HG03442 (cell line): ENCODE measurements around the gene CLIC5.

Source experiments
- ATAC-seq: cut with Tn5 transposase; IDR thresholded peaks from one replicate; pipeline ENCODE4 v1.9.1; 2021; ENCODE audit warnings: mild to moderate bottlenecking, moderate library complexity; ENCODE audit not compliant: unreplicated experiment

Gene CLIC5

DNA sequence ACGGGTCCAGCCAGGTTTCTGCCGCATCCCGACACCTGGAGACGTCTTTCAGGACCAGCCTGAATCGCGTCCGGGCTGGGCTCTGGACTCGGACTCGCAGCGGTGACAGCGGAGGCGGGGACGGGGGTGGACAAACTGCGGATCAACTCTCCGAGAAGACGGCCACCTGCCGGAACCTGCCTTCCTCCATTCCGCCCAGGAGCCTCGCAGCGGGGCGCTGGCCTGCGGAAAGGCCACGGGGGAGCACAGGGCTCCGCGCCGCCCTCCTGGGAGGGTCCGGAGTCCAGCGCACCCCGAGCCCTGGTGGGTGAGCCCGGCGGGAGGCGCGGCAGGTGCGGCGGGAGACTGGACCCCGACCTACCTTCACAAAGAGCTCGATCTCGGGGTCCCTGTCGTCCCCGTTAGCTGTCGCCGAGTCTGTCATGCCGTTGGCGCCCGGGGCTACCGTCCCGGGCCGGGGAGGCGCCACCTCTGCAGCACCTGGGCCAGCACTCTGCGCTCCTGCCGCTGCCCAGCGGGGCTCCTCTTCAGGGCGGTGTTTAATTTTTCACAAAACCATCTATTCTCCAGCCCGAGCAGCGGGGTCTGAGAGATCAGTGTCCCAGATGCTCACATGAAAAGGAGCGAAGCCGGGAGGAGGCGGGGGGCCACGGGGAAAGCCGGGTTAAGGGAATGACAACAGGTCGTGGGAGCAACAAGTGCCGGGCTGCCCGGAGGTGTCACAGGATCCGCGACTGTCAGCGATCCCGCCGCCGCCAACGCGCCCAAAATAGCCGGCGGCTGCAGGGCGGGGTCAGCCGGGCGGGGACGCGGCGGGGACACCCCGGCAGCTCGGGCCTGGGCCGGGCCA, at the start of gene CLIC5:
Gene CLIC5, minus strand, starts transcription at position 742 of the 850 bp plus-strand sequence. Its CDS starts 318 bp downstream, at position 424.
- ATAC-seq = no peak

DNA sequence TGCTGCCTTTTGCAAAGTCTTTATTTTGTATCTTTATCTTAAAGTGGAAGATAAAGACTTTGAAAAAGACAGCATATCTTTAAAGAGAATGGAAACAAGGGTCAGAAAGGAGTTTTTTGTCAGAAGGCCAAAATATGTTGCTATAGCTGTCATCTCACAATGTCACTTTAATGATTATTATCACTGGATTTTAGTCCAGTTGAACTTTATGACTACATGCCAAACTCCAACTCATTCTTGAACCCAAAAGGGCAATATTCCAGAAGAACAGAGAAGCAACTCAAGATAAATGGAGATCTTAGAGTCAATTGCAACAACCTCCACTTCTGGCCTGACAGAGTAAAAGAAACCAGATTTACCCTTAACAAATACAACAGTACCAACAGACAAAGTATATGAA, 47.3 kb upstream of the CLIC5 start:
- ATAC-seq = no peak

DNA sequence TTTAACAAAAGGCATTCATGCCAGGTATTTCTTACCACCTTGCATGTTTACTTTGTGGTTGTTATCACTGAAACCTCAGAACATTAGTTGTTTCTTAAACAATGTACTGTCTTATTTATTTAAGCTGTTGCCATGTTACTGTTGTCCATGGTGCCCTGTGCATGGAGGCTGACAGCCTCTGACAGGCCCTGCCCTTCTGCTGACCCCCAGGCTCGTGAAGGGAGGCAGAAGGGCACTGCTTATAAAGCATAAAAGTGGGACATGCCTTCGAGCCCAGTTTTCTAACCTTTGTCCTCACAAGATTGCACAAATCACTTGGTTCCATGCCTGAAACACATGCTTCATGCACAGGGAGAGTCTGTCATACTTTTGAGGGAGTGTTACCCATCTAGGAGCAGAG, 46.7 kb upstream of the CLIC5 start:
- ATAC-seq = no peak

DNA sequence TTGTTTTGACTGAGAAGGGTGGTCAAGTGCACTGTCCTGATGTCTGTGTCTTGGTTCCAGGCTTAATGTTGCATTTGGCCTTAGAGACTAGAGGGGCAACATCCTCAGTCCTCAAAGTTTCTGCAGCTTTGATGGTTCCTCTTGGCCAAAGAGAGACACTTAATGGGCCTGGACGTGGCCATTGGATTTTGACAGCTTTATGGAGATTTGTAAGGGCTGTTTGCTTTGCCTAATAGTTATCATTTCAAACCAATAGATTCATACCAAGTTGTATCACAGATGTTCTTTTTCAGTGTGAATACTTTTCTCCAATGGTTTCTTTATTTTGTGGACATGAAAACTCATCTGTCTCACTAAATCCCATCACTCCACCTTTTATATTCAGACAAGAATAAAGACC, 45.8 kb upstream of the CLIC5 start:
- ATAC-seq = no peak

DNA sequence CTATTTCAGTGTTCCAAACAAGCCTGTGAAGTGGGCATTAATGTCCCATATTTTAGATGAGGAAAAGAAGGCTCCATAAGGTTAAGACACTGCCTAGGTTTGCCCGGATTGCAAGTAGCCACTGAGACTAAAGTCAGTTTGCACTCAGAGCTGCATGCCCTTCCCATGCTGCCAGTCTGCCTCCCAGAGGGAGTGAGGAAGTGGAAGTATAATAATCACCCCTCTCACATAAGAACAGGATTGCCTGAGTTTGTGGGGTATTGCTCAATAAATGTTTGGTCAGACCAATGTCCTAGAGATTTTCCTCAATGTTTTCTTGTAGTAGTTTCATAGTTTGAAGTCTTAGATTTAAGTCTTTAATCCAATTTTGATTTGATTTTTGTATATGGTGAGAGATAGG, 43.9 kb upstream of the CLIC5 start:
- ATAC-seq = no peak

DNA sequence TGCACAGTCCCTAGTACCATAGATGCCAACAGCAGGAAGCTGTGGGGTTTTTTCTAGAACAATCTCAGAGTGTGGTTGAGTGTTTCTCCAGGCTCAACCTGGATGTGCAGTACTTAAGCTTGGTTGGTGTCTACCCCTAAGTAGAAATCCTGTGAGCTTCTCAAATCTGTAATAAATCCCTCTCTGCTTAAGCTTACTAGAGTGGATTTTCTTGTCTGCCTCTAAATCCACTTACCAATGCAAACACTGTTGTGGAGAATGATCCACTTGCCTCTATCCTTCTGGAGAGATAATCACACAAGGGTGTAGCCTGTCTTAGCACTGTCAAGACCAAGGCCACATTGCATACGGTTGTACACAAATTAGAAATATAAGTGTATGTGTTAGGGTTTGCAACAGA, 43.3 kb upstream of the CLIC5 start:
- ATAC-seq = no peak

DNA sequence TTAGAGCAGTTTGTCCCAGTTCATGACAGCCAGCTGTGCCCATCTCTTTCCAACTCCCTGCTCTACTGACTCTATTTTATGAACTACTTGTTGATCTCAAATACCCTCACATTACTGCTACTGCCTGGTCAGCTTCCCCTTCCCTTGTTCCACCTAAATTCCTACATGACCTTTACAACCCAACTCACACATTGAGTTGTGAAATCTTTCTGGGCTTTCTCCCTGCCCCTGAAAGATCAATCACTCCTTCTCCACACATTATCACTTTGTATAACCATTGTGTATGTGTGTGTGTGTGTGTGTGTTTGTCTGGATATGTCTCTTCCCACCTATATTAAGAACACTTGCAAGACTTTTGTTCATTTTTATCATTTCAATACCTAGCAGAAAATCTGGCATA, 42.1 kb upstream of the CLIC5 start:
- no peak for ATAC-seq

DNA sequence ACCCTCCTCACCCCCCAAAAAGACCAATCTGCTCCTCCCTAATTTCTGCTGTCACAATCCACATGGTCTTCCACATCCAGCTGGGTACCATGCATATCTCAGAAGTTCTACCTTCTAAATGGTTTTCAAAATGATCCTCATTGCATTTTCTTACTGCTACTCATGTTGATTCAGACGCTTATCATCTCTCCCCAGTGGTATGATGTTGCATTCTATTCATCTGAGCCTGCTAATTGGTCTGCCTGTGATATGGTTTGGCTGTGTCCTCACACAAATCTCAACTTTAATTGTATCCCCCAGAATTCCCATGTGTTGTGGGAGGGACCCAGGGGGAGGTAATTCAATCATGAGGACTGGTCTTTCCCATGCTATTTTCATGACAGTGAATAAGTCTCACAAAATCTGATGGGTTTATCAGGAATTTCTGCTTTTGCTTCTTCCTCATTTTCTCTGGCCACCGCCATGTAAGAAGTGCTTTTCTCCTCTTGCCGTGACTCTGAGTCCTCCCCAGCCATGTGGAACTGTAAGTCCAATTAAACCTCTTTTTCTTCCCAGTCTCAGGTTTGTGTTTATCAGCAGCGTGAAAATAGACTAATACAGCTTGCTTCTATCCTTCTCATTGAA, 41.4 kb upstream of the CLIC5 start:
- no peak for ATAC-seq

DNA sequence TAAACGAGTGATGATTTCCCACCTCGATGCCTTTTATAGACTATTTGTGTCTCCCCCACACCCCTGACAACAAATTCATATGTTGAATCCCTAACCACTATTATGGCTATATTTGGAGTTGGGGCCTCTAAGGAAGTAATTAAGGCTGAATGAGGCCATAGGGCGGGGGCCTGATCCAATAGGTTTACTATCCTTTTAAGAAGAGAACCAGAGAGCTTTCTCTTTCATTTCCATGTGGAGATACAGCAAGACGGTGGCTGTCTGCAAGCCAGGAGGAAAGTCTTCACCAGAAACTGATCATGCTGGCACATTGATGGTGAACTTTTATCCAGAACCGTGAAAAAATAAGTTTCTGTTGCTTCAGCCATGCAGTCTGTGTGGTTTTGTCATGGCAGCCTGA, 38.9 kb upstream of the CLIC5 start:
- ATAC-seq = no peak

DNA sequence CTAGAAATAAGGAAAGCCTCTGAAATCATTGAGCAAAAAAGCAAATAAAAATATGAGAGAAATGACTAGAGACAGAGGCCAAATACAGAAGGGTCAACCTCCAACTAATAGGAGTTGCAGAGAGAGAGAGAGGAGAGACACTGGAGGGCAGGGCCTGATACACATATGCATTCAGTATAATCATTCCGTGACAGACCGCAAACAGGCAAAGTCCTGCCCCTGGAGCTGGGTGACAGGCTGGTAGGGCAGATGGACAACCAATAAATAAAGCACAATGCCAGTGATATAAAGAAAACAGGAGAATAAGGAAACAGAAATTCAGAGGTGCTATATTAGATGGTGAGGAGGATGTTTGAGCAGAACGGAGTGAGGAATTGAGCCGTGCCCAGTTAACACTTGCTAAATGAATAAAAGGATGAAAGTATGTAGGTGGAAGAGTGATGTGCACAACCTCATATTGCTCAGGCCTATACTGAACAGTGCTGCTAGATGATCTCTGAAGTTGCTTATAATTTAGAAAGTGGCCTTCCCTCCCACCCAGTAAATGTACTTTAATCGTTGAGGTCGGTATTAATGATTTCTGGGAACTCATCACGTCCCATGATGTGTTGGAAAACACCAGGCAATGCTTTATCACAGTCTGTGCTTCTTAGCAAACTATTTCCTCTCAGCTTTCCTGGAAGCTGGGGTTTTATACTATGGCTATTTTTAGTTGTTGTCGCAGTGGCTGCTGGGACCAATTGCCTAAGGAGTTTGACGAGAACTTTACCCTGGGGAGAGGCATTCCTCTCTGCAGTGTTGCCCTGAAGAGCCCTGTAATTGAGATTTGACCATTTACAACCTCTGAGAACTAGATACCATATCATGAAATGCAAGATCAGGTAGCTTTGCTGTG, 37.6 kb upstream of the CLIC5 start:
- ATAC-seq = no peak

DNA sequence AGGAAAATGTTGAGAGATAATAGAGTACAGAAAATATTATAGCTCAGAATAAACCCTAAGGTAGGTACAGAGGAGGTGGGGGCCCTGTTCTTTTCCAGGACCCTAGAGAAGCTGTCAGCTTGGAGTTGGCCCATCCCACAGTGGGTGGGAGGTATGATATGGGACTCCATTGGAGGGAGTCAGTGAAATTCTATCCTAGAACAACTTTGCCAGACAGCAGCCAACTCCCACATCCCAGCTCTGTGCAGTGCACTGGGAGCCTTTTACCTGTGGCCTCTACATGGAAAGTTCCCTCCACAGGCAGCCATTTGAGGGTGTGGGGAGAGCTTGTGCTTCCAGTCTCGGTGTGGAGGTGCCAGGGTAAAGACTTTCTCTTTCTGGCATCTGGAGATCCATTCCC, 36.8 kb upstream of the CLIC5 start:
- no peak for ATAC-seq

DNA sequence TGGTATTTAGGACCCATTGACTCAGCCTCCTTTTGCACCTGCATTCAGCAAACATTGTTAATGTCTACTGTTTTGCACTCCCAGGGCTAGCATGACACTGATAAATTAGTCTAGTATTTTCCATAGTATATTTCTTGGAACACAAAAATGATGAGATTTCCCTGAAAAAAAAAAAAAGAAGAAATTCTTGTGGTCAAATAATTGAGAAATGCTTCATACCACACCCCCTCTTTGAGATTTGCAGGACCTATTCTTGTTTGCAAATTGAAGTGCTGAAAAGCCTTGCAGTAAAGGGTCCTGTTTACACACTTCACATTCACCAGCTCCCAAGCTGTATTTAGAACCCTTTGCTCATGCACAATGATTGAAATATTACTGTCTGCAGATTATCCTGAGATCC, 36.3 kb upstream of the CLIC5 start:
- no peak for ATAC-seq

DNA sequence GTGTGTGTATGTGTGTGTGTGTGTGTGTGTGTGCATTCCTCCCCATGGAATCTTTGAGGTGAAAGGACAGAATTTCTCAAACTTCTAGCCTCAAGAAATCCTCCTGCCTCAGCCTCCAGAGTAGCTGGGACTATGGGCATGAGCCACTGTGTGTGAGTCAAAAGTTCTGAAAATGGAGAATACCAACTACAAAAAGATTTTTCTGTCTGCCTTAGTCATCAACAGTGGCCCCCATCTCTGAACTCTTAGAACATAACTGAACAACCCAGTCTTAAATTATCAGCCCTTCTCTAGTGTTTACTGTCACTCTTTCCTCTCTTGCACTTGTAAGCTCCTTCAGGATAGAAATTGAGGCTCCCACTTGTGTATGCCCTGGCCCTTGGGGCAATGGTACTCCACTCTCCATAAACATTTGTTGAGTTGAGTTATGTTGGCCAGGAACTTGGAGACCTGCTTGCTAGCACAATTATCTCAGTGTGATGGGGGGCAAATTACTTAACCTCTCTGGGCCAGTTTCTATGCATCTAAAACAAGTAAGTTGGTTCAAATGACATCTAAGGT, 35.3 kb upstream of the CLIC5 start:
- no peak for ATAC-seq

DNA sequence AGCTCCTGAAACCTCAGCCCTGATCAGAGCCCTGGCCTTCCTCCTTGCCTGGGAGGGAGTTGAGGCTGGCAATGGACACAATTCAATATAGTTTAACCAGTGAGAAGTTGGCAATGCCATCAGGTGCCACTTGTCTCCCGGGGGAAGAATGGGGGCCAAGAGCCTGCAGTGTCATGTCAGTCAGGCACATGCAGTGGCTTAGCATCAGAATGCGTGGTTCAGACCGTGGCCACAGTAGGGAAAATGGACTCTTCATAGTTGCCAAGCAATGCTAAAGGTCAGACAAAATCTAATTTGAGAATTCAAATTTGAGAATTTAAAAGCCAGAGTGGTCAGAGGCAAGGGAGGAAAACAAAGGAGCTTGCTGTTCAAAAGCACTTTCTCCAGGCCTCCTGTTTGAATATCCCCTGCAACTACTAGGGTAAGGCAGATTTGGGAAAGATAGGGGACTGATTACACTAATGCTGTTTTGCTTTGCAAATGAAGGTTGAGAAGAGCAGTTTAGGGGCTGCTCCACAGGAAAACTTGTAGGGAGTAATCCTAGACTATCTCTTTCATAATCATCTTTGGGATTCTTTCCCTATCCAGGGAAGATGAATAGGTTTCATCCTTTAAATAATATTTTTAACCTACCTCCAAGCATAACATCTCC, 33.1 kb upstream of the CLIC5 start:
- no peak for ATAC-seq

DNA sequence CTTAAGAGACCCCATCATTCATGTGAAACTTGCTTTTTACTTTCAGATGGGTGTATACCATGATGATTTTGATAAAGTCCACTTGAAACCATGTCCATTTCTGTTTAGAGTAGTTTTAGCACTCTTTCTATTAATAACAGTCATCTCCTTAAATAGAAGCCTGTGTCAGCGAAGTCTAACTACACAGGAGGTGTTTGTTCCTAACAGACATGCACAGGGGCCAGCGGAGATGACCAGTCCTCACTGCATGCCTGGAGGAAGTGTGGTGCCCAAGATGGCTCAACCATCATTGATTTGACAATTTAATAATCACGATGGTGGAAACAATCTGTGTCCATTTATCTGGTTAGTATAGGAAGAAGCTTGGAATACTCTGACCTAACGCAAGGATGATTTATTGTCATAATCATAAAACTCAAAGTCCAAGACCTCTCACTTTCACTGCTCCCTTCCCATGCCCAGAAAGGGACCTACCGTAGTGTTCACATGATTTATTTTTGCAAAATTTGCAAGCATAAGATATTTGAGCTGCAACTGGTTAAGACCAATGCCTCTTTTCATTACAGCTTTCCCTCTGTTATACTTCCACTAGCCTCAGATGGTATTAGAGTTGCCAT, 31.0 kb upstream of the CLIC5 start:
- no peak for ATAC-seq

DNA sequence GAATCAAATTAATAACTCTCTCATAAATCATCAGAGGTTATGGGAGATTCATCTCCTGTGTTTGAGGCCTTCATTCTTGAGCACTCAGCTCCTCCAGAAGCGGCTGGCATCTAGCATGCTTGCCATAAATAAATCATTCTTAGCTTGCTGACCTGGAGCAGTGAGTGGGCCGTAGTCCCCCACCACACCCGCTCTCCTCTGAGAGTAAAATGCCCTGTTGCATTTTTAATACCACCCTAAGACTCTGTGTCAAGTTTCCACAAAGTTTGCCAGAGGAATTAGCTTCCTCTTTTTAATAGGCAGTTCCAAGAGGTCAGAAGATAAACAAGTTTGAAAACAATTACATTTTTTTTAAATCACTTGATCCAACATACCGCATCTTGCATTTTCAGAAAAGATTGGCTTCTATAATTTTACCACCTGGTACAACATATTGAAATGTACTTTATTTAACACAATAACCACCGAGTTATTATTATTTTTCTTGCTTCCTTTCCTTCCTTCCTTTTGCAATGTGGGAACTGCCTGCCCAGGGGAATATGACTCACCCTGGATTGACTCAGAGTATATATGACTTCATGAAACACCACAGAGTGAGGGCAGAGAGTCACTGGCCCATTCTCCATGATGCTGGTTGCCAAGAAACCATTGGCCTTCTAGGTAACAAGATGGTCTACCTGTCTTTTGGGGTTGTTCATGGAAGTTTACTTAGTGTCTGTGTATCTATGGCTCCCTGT, 29.4 kb upstream of the CLIC5 start:
- no peak for ATAC-seq

DNA sequence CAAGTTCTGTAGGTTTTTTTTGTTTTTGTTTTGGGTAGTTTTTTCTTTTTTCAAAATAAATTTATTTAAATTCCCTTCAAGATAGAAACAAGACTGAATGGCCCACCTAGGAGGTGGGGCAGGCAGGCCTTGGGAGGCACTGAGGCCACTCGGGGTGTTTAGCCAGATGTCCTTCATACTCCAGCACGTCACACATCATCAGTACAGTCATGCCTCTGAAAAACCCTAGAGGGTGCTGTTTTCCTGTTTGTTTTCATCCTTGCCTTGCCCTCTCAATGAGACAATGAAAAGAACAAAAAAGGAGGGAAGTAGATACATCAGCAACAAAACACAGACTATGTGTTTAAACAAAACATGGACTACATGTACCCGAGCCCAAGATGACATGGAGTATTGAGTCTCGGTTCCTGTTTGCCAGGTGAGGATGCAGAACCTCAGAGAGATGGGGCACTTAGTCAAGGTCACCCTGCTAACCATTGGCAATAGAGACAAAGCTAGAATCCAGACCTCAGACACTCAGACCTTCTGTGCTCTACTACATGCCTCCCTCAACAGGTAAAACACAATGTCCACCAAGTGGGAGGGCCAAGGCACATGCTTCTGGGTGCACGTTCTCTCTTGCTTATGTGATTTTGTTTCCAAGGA, 26.8 kb upstream of the CLIC5 start:
- ATAC-seq = peak; percentile 93

DNA sequence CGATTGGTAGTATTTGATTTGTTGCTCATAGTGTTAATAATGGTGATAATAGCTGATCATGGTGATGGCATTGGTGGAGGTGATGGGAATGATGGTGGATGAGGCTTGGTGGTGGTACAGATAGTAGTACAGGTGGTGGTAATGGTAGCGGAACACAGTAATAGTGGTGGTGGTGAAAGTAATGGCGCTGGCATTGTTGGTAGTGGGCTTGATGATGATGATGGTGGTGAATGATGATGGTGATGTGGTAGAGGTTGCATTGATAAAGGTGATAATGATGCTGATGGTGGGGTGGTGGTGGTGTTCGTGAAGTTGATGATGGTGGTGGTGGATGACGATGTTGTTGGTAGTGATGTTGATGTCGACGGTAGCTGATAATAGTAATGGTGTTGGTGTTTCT, 24.6 kb upstream of the CLIC5 start:
- no peak for ATAC-seq

DNA sequence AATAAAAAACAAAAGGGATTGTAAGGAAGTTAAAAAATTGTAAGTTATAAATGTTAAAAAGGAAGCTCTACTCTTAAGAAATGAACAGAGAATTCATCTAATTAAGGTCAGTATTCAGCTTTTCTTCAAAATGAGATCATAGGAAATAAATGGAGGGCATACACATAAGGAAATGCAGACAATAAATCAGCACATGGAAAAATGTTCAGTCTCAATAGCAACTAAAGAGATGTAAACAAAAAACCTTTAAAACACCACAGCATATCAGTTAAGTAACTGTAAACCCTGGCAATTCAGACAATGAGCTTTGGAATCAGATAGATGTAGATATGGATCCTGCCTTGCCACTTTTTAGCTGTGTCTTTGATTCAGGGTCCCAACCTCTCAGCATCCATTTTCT, 24.0 kb upstream of the CLIC5 start:
- ATAC-seq = no peak
